Neuronal stem cell (in vitro differentiated cells): ENCODE measurements around the gene MCEMP1.

Source experiments
- DNase-seq: peaks from one replicate; pipeline ENCODE4 v3.0.0-alpha.2; 2013; ENCODE audit warnings: low spot score
- H2AFZ ChIP-seq: one replicate; pipeline ENCODE4 v1.6.1; 2013; ENCODE audit warnings: mild to moderate bottlenecking, low read length, inconsistent platforms
- H2AK5ac ChIP-seq: 2 replicates; pipeline ENCODE4 v1.6.1; 2013; ENCODE audit warnings: low read depth, mild to moderate bottlenecking, inconsistent platforms, low read length, moderate library complexity, mixed read lengths
- H2BK120ac ChIP-seq: 2 replicates; pipeline ENCODE4 v1.6.1; 2013; ENCODE audit warnings: low read depth, mild to moderate bottlenecking, inconsistent platforms, low read length, moderate library complexity, mixed read lengths
- H2BK12ac ChIP-seq: one replicate; pipeline ENCODE4 v1.6.1; 2013; ENCODE audit warnings: low read length, inconsistent platforms
- H2BK15ac ChIP-seq: 2 replicates; pipeline ENCODE4 v1.6.1; 2013; ENCODE audit warnings: mild to moderate bottlenecking, low read length, inconsistent platforms, mixed read lengths
- H2BK5ac ChIP-seq: one replicate; pipeline ENCODE4 v1.6.1; 2013; ENCODE audit warnings: inconsistent platforms, mild to moderate bottlenecking, low read length, moderate library complexity
- H3K14ac ChIP-seq: one replicate; pipeline ENCODE4 v1.6.1; 2013; ENCODE audit warnings: low read length, inconsistent platforms
- H3K18ac ChIP-seq: 2 replicates; pipeline ENCODE4 v1.6.1; 2013; ENCODE audit warnings: low read length, inconsistent platforms
- H3K23ac ChIP-seq: 2 replicates; pipeline ENCODE4 v1.6.1; 2013; ENCODE audit warnings: low read depth, mild to moderate bottlenecking, mixed read lengths, low read length, inconsistent platforms; ENCODE audit not compliant: poor library complexity
- H3K27ac ChIP-seq: replicated peaks from 3 replicates; pipeline ENCODE4 v1.5.1; 2013; ENCODE audit warnings: low read length, inconsistent platforms
- H3K27me3 ChIP-seq, 3 experiments: 2 replicates each; pipeline ENCODE4 v1.6.1; 2013; ENCODE audit warnings: low read length in 3 of 3, mild to moderate bottlenecking in 2 of 3, inconsistent platforms in 1 of 3, low read depth in 1 of 3, mixed read lengths in 1 of 3, moderate library complexity in 1 of 3; ENCODE audit not compliant: control insufficient read depth in 3 of 3, insufficient read depth in 3 of 3
- H3K36me3 ChIP-seq, 2 donors: replicated peaks in 1 of 2; 2 replicates each; pipeline ENCODE4 v1.6.1; 2013; ENCODE audit warnings: low read length in 2 of 2; ENCODE audit not compliant: control insufficient read depth in 2 of 2, insufficient read depth in 2 of 2
- H3K4ac ChIP-seq: 2 replicates; pipeline ENCODE4 v1.6.1; 2013; ENCODE audit warnings: inconsistent platforms, mild to moderate bottlenecking, low read length, moderate library complexity
- H3K4me1 ChIP-seq, 2 donors: 1 replicate in 1 of 2; 2 replicates in 1 of 2; pipeline ENCODE4 v1.6.1; 2013; ENCODE audit warnings: low read length in 2 of 2, low read depth in 1 of 2; ENCODE audit not compliant: control insufficient read depth in 2 of 2, insufficient read depth in 1 of 2
- H3K4me2 ChIP-seq: one replicate; pipeline ENCODE4 v1.6.1; 2013; ENCODE audit warnings: mild to moderate bottlenecking, low read length, inconsistent platforms; ENCODE audit not compliant: insufficient read depth, poor library complexity, severe bottlenecking
- H3K4me3 ChIP-seq, 2 donors: 2 replicates each; pipeline ENCODE4 v1.5.1; 2013; ENCODE audit warnings: low read length in 2 of 2, mild to moderate bottlenecking in 2 of 2, inconsistent platforms in 1 of 2, moderate library complexity in 1 of 2
- H3K79me1 ChIP-seq: one replicate; pipeline ENCODE4 v1.6.1; 2013; ENCODE audit warnings: low read depth, mild to moderate bottlenecking, inconsistent platforms, low read length, moderate library complexity
- H3K9ac ChIP-seq: one replicate; pipeline ENCODE4 v1.6.1; 2013; ENCODE audit warnings: mild to moderate bottlenecking, low read depth, low read length, inconsistent platforms; ENCODE audit not compliant: poor library complexity
- H3K9me3 ChIP-seq, 2 donors: replicated peaks in 1 of 2; 2 replicates each; pipeline versions ENCODE3 to v1.6.1; 2013; ENCODE audit warnings: low read length in 2 of 2, mild to moderate bottlenecking in 2 of 2, inconsistent platforms in 1 of 2, low read depth in 1 of 2, mixed read lengths in 1 of 2, moderate library complexity in 1 of 2; ENCODE audit not compliant: control insufficient read depth in 2 of 2, insufficient read depth in 1 of 2
- H4K8ac ChIP-seq: one replicate; pipeline ENCODE4 v1.6.1; 2013; ENCODE audit warnings: low read depth, mild to moderate bottlenecking, inconsistent platforms, low read length, moderate library complexity
- H4K91ac ChIP-seq: one replicate; pipeline ENCODE4 v1.6.1; 2013; ENCODE audit warnings: low read length, low read depth, mild to moderate bottlenecking, inconsistent platforms; ENCODE audit not compliant: poor library complexity
- WGBS, 2 donors: extraction: QIAGEN DNeasy Blood & Tissue Kit; methylation state at CpG; one replicate each; pipeline ENCODE4 v1.1.7; 2013; ENCODE audit warnings: missing lambda C conversion rate in 2 of 2, mixed read lengths in 1 of 2; ENCODE audit not compliant: insufficient read length in 2 of 2, insufficient replicate concordance in 1 of 2; ENCODE audit errors: extremely low coverage in 2 of 2; 5-methylcytosine and 5-hydroxymethylcytosine counted together

MCEMP1 gene

DNA sequence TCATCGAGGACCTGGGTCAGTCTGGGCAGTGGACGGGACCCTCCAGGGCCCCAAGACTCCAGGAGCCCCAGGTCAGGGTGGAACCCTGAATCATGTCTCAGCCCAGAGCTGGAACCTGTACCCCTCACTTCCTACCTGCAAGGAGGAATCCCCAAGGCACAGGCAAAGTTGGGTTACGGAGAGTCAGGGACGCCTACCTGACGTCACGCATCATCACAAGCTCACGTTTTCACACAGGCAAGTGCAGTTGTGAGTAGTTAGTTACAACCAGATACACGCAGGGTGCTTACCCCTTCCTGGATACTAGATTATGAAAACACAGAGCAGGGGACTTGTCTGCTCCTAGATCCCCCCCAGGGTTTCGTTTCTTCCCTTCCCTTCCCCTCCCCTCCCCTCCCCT lies 6.1 kb upstream of the MCEMP1 start:
- Histone ChIP-seq H2BK120ac (no peak overlapping the region), H3K18ac (no peak overlapping the region), H3K14ac (no peak overlapping the region), H3K36me3 (no peaks in the 10 kb centered on the region), H3K23ac (no peak overlapping the region), H2BK12ac (no peak overlapping the region), H2BK5ac (no peak overlapping the region), H2BK15ac (no peak overlapping the region), H3K4me2 (no peak overlapping the region), H3K27ac (no peak overlapping the region), H4K8ac (no peak overlapping the region), H2AK5ac (peak overlapping the region; percentile 17), H4K91ac (no peak overlapping the region), H3K4me3 (peak overlapping the region in 1 of 2 donors; percentile 47), H3K9me3 (peaks cover 0 to 3% of the 10 kb centered on the region in 2 donors), H3K27me3 (peaks cover 0 to 22% (median 20%) of the 10 kb centered on the region in 3 experiments), H3K9ac (no peak overlapping the region), H3K4me1 (peaks cover 0 to 5% of the 10 kb centered on the region in 2 donors), H2AFZ (peak overlapping the region; percentile 80), H3K4ac (no peak overlapping the region), H3K79me1 (no peaks in the 10 kb centered on the region)
- no CpG with 5 or more reads among the region's 9 CpGs for WGBS, 2 donors
- no peak for DNase-seq

- Histone ChIP-seq H3K9ac (no peak overlapping the region), H2BK12ac (no peak overlapping the region), H3K27me3 (peaks cover 0 to 24% (median 23%) of the 10 kb centered on the region in 3 experiments), H4K91ac (no peak overlapping the region), H3K4me3 (no peak overlapping the region), H4K8ac (no peak overlapping the region), H2BK15ac (no peak overlapping the region), H3K9me3 (peaks cover 0 to 3% of the 10 kb centered on the region in 2 donors), H2BK5ac (no peak overlapping the region), H3K4me1 (peaks cover 0 to 5% of the 10 kb centered on the region in 2 donors), H3K36me3 (no peaks in the 10 kb centered on the region), H3K4ac (no peak overlapping the region), H3K14ac (no peak overlapping the region), H2AFZ (no peak overlapping the region), H3K18ac (no peak overlapping the region), H3K79me1 (peaks cover 1% of the 10 kb centered on the region), H2BK120ac (no peak overlapping the region), H2AK5ac (no peak overlapping the region), H3K23ac (no peak overlapping the region), H3K27ac (no peak overlapping the region), H3K4me2 (no peak overlapping the region)
- WGBS, 2 donors = no CpG with 5 or more reads among the region's 9 CpGs
- no peak for DNase-seq
Observed at GRCh38 chr19:7672522-7672921, 4.4 kb upstream of the MCEMP1 start.

DNA sequence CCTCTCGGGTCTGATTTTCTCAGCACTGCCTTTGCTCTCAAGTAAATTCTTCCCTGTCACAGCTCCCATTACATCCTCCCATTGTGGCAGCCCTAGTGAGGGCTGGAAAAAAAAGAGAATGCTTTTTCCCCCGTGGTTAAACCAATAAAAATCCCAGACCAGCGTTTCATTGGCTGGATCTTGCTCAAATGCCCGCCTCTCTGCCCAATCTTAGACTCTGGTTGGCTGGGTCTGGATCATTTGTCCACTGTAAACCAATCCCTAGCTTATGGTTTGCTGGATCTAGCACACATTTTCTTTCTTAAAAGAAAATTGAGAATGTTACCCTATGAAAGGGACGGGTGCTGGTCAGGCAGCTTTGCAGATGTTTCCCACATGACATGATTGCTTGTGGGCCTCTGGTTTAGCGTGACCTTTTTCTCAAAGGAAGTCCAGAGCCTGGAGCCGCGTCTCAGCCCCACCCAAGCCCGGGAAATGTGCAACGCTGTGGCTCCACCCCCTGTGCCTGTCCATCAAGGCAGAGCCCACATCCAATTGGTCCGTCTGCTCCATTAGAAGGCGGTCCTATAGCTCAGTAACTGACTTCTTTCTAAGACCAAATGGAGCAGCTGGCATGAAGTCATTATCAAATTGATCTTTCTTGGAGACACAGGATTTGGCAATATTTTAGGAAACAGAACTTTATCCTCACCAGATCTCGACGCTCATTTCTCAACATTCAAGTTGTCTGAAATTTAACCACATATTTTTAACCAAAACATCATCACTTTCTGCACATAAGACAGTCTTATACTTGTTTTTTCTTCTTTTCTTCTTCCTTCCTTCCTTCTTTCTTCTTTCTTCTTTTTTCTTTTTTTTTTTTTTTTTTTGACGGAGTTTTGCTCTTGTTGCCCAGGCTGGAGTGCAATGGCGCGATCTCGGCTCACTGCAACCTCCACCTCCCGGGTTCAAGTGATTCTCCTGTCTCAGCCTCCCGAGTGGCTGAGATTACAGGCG lies 2.6 kb upstream of the MCEMP1 start:
- H3K18ac ChIP-seq = no peak overlapping the region
- no peak overlapping the region for H2BK12ac ChIP-seq
- DNase-seq = no peak
- H3K9ac ChIP-seq = no peak overlapping the region
- H2AK5ac ChIP-seq = no peak overlapping the region
- H3K4ac ChIP-seq = no peak overlapping the region
- H2BK120ac ChIP-seq = no peak overlapping the region
- H3K4me1 ChIP-seq = peaks cover 0 to 7% of the 10 kb centered on the region in 2 donors
- no peak overlapping the region for H3K4me3 ChIP-seq
- no peak overlapping the region for H4K8ac ChIP-seq
- no peak overlapping the region for H2BK5ac ChIP-seq
- H3K14ac ChIP-seq = no peak overlapping the region
- no peak overlapping the region for H4K91ac ChIP-seq
- no peak overlapping the region for H3K4me2 ChIP-seq
- peaks cover 0 to 3% of the 10 kb centered on the region in 2 donors for H3K9me3 ChIP-seq
- H3K27me3 ChIP-seq = peaks cover 0 to 26% (median 24%) of the 10 kb centered on the region in 3 experiments
- no peaks in the 10 kb centered on the region for H3K36me3 ChIP-seq
- peaks cover 4% of the 10 kb centered on the region for H3K79me1 ChIP-seq
- peak overlapping the region; percentile 66 for H2AFZ ChIP-seq
- no peak overlapping the region for H2BK15ac ChIP-seq
- no peak overlapping the region for H3K27ac ChIP-seq
- no CpG with 5 or more reads among the region's 21 CpGs for WGBS, 2 donors
- H3K23ac ChIP-seq = no peak overlapping the region

DNA sequence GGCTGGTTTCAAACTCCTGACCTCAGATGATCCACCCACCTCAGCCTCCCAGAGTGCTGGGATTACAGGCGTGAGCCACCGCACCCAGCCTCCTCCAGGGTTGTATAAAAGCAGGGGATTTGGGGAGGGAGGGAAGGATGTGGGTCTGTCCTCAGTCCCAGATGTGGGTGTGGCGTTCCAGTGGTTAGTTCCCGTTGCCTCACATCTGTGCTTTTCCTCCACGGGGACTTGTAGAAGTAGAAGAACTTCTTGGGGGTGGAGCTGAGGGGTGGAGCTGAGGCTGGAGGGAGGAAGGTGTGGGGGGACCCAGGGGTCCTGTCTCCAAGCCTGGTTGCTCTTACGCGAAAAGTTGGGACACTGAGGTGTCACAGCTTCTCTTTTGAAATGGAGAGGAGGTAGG lies 514 bp upstream of the MCEMP1 start:
- H2BK120ac ChIP-seq = no peak overlapping the region
- WGBS, 2 donors = no CpG with 5 or more reads among the region's 7 CpGs
- no peak overlapping the region for H4K8ac ChIP-seq
- H2BK12ac ChIP-seq = no peak overlapping the region
- no peak overlapping the region for H3K23ac ChIP-seq
- no peak overlapping the region for H2BK15ac ChIP-seq
- no peak for DNase-seq
- peaks cover 4 to 6% of the 10 kb centered on the region in 2 donors for H3K4me1 ChIP-seq
- no peak overlapping the region for H3K27ac ChIP-seq
- no peak overlapping the region for H3K9ac ChIP-seq
- H3K14ac ChIP-seq = no peak overlapping the region
- peaks cover 0 to 15% (median 12%) of the 10 kb centered on the region in 3 experiments for H3K27me3 ChIP-seq
- no peak overlapping the region for H2AK5ac ChIP-seq
- H3K4me3 ChIP-seq = no peak overlapping the region
- no peak overlapping the region for H2AFZ ChIP-seq
- H3K4ac ChIP-seq = no peak overlapping the region
- peaks cover 7% of the 10 kb centered on the region for H3K79me1 ChIP-seq
- H3K4me2 ChIP-seq = no peak overlapping the region
- H3K36me3 ChIP-seq = no peaks in the 10 kb centered on the region
- H3K9me3 ChIP-seq = peaks cover 0 to 1% of the 10 kb centered on the region in 2 donors
- H3K18ac ChIP-seq = no peak overlapping the region
- H2BK5ac ChIP-seq = peak overlapping the region; percentile 82
- no peak overlapping the region for H4K91ac ChIP-seq
